ENCODE results near the gene VRTN.

The VRTN gene

GRCh38 chr14:74395094-74395493 lies 46.8 kb downstream of the VRTN start:
- DNase-seq = no peak

GRCh38 chr14:74400031-74400685 lies 51.9 kb downstream of the VRTN start:
- DNase-seq = no peak

GRCh38 chr14:74400919-74401503 lies 52.7 kb downstream of the VRTN start:
- no peak for DNase-seq

GRCh38 chr14:74401504-74402241 lies 53.4 kb downstream of the VRTN start:
- peak; percentile 74 for DNase-seq

GRCh38 chr14:74402401-74403251 lies 54.4 kb downstream of the VRTN start:
- no peak for DNase-seq

GRCh38 chr14:74403619-74404417 lies 55.5 kb downstream of the VRTN start:
- DNase-seq = no peak

- no peak for DNase-seq
These were observed 56.2 kb downstream of the VRTN start for GRCh38 chr14:74404435-74404834.

- DNase-seq = no peak
These were observed 57.4 kb downstream of the VRTN start for GRCh38 chr14:74405663-74406062.

GRCh38 chr14:74407021-74407800 lies 58.9 kb downstream of the VRTN start:
- DNase-seq = no peak

GRCh38 chr14:74407801-74408154 lies 59.5 kb downstream of the VRTN start:
- no peak for DNase-seq

- DNase-seq = no peak
These were observed 60.6 kb downstream of the VRTN start for GRCh38 chr14:74408870-74409269.

GRCh38 chr14:74409441-74409840 lies 61.2 kb downstream of the VRTN start:
- no peak for DNase-seq

All from CD4-positive, alpha-beta T cell treated with Interleukin-4 for 4 hours (primary cell).